ENCODE data around the gene CACNA1G. TPM values are rescaled to one million over a fixed set of nuclear protein-coding genes. Genes with fewer than 3 reads are reported as not detected.

The CACNA1G gene
- total RNA-seq, 1 experiment from 2014 or later, result 0.04 TPM

DNA sequence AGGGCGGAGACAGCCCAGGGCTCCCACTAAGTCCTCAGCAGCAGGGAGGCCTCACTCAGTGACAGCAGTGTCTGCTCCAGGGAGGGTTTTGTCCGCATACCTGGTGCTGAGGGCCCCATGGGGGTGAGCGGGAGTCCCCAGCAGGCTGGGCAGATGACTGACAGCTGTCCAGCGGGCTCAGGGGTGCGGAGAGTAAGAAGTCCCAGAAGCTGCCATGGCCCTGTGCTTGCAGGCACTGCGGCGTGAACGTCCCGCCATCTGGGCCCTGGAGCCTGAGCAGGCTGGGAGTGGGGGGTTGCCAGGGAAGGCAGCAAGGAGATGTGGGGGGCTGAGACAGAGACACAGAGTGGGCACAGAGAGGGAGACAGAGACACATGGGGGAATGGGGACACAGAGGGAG, 20.1 kb downstream of the CACNA1G start:
- H3K4me3 ChIP-seq (ENCODE audit: low read length), result no peak overlapping the region
- no peak overlapping the region for H3K27ac ChIP-seq (ENCODE audit: low read length)
- H3K9me3 ChIP-seq (ENCODE audit: low read length), result no peaks in the 10 kb centered on the region
- H3K4me2 ChIP-seq (ENCODE audit: low read length), result no peak overlapping the region
- H3K79me2 ChIP-seq (ENCODE audit: low read length), result no peaks in the 10 kb centered on the region
- no peaks in the 10 kb centered on the region for H3K4me1 ChIP-seq (ENCODE audit: insufficient read depth, low read length)
- H3K9me2 ChIP-seq (replicated peaks; ENCODE audit: low read length), result no peaks in the 10 kb centered on the region
- no peak for DNase-seq
- ATAC-seq, result no peak
- intact Hi-C loops (cut with micrococcal nuclease), result no loop called here
- BruUV-seq (replicated peaks), result no TSS peak
- H3K36me3 ChIP-seq (ENCODE audit: low read depth, low read length), result no peaks in the 10 kb centered on the region
- ChIA-PET POLR2A (ENCODE audit: unreplicated experiment) (no interaction called here), CTCF (no interaction called here)
- TF ChIP-seq CTCF (conservative IDR thresholded peaks at IDR 0.05; ENCODE audit: low read depth, low read length), result no peak
- TF ChIP-seq EZH2 (IDR thresholded peaks at IDR 0.05; ENCODE audit: low read length, unreplicated experiment), result no peak
- no peak for TF ChIP-seq EZH2phosphoT487 (IDR thresholded peaks at IDR 0.05; ENCODE audit: borderline replicate concordance, low read length)
- no peaks in the 10 kb centered on the region for H4K20me1 ChIP-seq (ENCODE audit: low read length)
- no peaks in the 10 kb centered on the region for H3F3A ChIP-seq (ENCODE audit: low read length, unreplicated experiment)
- no peak overlapping the region for H3K9ac ChIP-seq (ENCODE audit: low read length)
- H3K27me3 ChIP-seq (ENCODE audit: low read length), result no peaks in the 10 kb centered on the region; the same call in 1 of the 2 replicates
- H2AFZ ChIP-seq (ENCODE audit: low read length), result no peak overlapping the region

DNA sequence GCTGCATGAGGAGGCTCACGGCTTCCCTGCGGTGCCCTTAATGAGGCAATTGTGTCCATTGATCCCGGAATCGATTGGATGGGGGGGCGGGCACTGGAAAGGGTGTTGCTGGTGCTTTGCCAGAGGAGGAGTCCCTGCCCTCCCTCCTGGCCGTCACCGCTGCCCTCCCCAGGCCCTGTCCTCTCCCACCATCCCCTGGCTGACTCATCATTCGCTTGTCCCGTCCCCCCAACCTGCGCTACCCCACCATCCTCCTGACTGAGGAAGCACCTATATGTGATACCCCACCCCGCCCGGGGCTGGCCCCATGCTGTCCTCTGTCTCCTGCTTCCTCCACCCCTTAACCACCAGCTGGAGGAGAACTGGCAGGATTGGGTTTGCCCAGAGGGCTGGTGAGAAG, 20.8 kb downstream of the CACNA1G start:
- no peak for TF ChIP-seq CTCF (conservative IDR thresholded peaks at IDR 0.05; ENCODE audit: low read depth, low read length)
- TF ChIP-seq EZH2phosphoT487 (IDR thresholded peaks at IDR 0.05; ENCODE audit: borderline replicate concordance, low read length), result no peak
- no peak for TF ChIP-seq EZH2 (IDR thresholded peaks at IDR 0.05; ENCODE audit: low read length, unreplicated experiment)
- Histone ChIP-seq H3K9me2 (replicated peaks; ENCODE audit: low read length) (no peaks in the 10 kb centered on the region), H3K4me1 (ENCODE audit: insufficient read depth, low read length) (no peaks in the 10 kb centered on the region), H3K36me3 (ENCODE audit: low read depth, low read length) (no peaks in the 10 kb centered on the region), H3K27ac (ENCODE audit: low read length) (no peak overlapping the region), H3K79me2 (ENCODE audit: low read length) (no peaks in the 10 kb centered on the region), H3K9me3 (ENCODE audit: low read length) (no peaks in the 10 kb centered on the region), H3K4me3 (ENCODE audit: low read length) (no peak overlapping the region), H3K27me3 (ENCODE audit: low read length) (no peaks in the 10 kb centered on the region; the same call in 1 of the 2 replicates), H4K20me1 (ENCODE audit: low read length) (no peaks in the 10 kb centered on the region), H2AFZ (ENCODE audit: low read length) (no peak overlapping the region), H3K4me2 (ENCODE audit: low read length) (no peak overlapping the region), H3K9ac (ENCODE audit: low read length) (no peak overlapping the region), H3F3A (ENCODE audit: low read length, unreplicated experiment) (no peaks in the 10 kb centered on the region)
- no peak for DNase-seq
- intact Hi-C loops (cut with micrococcal nuclease), result no loop called here
- CTCF ChIA-PET, result no interaction called here
- no peak for ATAC-seq
- POLR2A ChIA-PET (ENCODE audit: unreplicated experiment), result no interaction called here
- BruUV-seq (replicated peaks), result no TSS peak

DNA sequence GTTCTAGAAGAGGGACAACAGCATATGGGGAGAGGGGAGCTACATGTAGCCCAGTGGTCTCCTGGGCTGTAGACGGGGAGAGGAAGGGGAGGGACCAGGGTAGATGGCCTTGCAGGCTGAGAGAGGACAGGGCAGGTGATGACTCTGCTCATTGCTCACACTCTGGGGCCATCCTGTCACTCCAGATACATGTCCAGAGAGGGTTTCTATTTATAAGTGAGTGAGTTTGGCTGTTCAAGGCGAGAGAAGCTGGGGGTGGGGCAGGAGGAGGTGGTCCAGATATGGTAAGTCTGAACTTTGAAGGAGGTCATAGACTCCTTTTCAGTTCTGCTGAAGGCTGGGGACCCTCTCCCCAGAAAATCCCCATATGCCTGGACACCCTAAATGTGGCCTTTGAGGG, 22.2 kb downstream of the CACNA1G start:
- no peak for ATAC-seq
- H3K36me3 ChIP-seq (ENCODE audit: low read depth, low read length), result no peaks in the 10 kb centered on the region

More for the DNA sequence above, 22.2 kb downstream of the CACNA1G start:
- no peak overlapping the region for H3K4me2 ChIP-seq (ENCODE audit: low read length)
- BruUV-seq (replicated peaks), result no TSS peak
- no peaks in the 10 kb centered on the region for H3K9me2 ChIP-seq (replicated peaks; ENCODE audit: low read length)
- H2AFZ ChIP-seq (ENCODE audit: low read length), result no peak overlapping the region
- H3K27me3 ChIP-seq (ENCODE audit: low read length), result no peaks in the 10 kb centered on the region; the same call in 1 of the 2 replicates
- no peak for DNase-seq
- ChIA-PET POLR2A (ENCODE audit: unreplicated experiment) (no interaction called here), CTCF (no interaction called here)
- H3K4me1 ChIP-seq (ENCODE audit: insufficient read depth, low read length), result no peaks in the 10 kb centered on the region
- no peaks in the 10 kb centered on the region for H4K20me1 ChIP-seq (ENCODE audit: low read length)
- no peaks in the 10 kb centered on the region for H3K9me3 ChIP-seq (ENCODE audit: low read length)
- intact Hi-C loops (cut with micrococcal nuclease), result no loop called here
- no peaks in the 10 kb centered on the region for H3K79me2 ChIP-seq (ENCODE audit: low read length)
- no peak overlapping the region for H3K27ac ChIP-seq (ENCODE audit: low read length)
- no peak for TF ChIP-seq CTCF (conservative IDR thresholded peaks at IDR 0.05; ENCODE audit: low read depth, low read length)
- no peak for TF ChIP-seq EZH2phosphoT487 (IDR thresholded peaks at IDR 0.05; ENCODE audit: borderline replicate concordance, low read length)
- no peak for TF ChIP-seq EZH2 (IDR thresholded peaks at IDR 0.05; ENCODE audit: low read length, unreplicated experiment)
- H3K4me3 ChIP-seq (ENCODE audit: low read length), result no peak overlapping the region
- no peak overlapping the region for H3K9ac ChIP-seq (ENCODE audit: low read length)
- H3F3A ChIP-seq (ENCODE audit: low read length, unreplicated experiment), result no peaks in the 10 kb centered on the region

Data from PC-3 (cell line).